HG02981 (cell line): ENCODE measurements around the gene HOXC5.

ENCODE experiments used
- ATAC-seq: cut with Tn5 transposase; IDR thresholded peaks from one replicate; pipeline ENCODE4 v1.9.1; 2021; ENCODE audit warnings: mild to moderate bottlenecking, moderate library complexity; ENCODE audit not compliant: unreplicated experiment

HOXC5 gene

GRCh38 chr12:53995378-53996239 lies 37.2 kb upstream of the HOXC5 start:
- no peak for ATAC-seq

DNA sequence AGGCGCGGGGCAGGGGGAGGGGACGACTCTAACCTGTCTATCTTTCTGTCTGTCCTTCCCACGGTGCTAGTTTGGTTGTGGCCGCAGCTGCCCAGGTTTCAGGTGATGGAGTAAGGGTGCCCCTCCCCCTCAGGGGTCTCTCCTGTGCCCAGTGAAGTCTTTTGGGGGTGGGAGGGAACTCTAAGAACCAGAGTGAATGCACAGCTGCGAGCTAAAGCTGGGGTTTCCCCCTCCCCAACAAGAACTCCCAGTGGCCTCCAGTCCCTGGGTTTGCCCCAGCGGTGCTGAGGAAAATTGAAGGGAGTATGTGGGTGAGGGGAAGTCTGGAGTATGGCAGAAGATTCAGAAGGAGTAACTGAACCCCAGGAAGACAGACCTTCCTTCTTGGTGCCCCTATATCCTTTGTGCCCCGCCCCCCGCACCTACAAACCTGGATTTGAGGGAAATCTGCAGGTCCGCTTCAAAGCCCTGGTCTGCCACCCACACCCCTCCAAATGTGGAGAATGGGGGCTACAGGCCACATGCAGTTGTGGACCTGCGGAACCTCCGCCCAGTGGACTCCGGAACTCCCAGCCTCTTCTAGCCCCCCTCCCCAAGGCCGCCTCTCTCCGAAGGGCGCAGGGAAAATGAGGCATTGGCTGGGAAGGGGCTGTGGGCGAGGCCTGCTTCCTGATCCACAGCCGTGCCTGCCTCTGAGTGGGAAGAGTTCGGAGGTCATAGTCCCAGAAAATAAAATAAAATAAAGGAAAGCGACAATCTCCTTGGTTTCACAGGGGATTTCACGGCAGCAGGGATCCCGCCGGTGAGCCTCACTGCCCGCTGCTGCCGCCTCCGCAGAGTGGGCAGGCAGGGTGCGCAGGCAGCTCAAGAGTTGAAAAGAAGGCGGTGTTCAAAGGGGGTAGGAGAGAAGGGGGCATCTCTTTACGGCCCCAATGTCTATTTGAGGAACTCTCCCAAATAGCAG lies 36.3 kb upstream of the HOXC5 start:
- no peak for ATAC-seq

GRCh38 chr12:53997204-53998109 lies 35.4 kb upstream of the HOXC5 start:
- no peak for ATAC-seq

GRCh38 chr12:53998110-53998899 lies 34.5 kb upstream of the HOXC5 start:
- ATAC-seq: no peak

GRCh38 chr12:53998900-53999236 lies 34.0 kb upstream of the HOXC5 start:
- no peak for ATAC-seq

GRCh38 chr12:53999559-54000115 lies 33.2 kb upstream of the HOXC5 start:
- ATAC-seq: no peak

GRCh38 chr12:54000116-54001114 lies 32.4 kb upstream of the HOXC5 start, which contains the start of gene HOXC9:
HOXC9 (plus strand) TSS chr12:54000161; CDS start chr12:54000189, 28 bp downstream.
- no peak for ATAC-seq

DNA sequence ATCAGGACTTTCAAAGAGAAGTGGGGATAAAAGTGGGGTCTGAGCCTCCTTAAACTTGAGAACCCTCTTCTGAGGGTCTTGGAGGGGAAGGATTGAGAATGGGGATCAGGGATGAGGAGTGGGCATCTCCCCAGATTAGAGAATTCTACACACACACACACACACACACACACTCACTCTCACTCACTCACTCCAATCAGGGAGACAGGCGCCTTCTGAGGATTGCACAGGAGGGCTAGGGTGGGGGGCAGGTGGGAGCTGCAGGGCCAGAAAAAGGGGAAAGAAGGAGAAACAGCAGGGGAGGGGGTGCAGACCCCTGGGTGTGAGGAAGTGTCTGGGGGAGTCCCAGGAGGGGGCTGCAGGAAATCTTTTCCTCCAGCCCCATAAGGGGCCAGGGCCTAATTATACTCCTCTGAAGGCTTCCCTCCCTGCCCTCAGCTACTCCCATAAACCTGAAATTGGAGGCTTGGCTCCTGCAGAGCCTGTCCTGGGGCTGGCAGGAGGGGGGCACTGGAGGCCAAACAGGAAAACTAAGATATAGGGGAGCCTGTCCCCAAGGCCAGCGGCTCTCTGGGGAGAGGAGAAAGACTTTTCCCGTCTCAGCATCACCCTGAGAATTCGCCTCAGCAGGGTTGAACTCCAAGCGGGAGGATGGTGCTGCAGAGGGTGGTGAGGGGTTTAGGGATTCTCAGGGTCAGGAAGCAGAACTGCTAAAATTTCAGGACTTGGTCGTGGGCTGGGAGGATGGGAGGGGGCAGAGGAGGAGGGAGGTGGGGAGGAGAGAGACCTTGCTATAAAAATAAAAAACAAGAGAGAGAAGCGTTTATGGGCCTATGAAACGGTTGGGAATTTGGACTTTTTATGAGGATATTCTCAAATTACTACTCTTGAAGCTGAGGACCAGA lies 31.3 kb upstream of the HOXC5 start:
- no peak for ATAC-seq

GRCh38 chr12:54002278-54002914 lies 30.5 kb upstream of the HOXC5 start:
- no peak for ATAC-seq

DNA sequence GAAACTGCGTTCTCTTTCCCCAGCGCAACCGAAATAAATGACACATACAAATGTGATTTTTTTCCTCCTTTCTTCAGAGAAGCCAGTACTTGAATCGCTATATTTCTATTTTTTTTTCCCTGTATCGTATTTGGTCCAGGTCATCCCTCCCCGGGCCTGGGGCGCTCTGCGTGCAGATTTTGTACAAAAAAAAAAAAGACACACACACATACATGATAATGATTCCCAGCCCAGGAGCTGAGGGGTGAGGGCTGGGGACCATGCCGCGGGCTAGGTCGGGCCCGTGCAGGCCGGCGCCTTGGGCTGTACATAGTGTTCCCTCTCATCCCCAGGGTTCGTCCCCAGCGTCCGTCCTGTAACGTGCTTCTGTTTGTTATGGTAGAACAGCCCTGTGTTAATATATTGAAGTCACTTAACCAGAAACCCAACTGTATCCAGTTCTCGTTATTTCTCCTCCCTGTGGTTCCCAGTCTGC lies 29.9 kb upstream of the HOXC5 start:
- no peak for ATAC-seq

DNA sequence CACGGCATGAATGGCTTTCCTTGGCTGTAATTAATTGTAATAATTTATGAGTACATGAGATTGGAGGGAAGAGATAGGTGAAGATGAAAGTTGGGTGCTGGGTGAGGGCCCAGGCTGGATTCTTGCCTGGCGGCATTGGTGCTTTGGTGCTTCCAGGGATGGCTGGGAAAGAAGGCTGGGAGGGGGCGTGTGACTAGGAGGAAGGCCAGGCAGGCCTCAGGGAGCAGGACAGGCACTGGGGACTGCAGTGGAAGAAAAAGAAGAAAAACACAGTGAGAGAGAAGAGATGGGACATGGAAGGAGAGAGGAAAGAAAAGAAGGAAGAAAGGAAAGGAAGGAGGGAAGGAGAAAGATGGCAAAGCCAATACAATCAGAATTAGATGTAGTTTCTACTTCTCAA lies 29.2 kb upstream of the HOXC5 start:
- no peak for ATAC-seq

GRCh38 chr12:54004063-54004840 lies 28.6 kb upstream of the HOXC5 start:
- no peak for ATAC-seq

DNA sequence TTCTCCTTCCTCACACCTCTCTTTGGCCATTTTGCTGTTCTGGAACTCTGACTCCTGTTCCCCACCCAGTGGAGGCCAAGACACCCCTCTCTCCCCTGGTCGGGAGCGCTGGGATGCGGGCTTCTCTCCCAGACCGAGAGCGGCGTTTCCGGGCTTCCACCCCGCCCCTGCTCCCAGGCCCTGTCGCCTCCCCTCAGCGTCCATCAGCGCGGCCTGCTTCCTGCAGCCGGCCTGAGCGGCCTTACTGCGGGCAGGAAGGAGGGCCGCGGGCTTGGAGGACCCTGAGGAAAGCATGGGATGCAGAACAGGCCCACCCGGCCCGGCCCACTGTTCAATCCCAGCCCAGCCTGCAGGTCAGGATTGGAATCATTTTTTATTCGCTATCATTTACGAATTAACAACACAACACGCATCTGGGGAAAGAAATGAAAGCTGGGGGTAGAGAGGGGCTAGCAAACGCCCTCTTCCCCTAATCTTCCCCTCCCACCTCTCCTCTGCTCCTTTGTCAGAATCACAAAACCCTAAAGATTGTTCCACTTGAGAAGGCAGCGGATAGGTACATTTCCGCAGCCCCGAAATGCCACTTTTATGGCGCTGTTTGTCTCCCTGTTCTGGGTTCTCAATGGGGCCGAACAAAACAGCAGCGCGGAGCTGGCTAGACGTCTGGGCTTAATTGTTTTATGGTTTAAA lies 27.9 kb upstream of the HOXC5 start:
- no peak for ATAC-seq

DNA sequence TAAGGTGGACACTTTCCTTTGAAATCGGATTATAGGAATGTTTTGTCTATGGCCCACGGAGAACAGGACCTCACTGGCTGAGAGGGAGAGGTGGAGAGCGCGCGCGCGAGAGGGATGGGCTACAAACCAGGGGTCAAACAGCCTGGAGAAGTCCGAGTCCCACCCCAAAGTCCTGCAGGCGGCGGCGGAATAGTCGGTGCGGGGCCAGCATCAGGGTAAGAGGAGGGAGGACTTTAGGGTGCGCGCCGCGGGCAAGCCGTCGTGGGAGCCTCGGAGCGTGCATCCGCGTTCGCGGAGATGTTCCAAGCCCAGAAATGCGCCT lies 27.4 kb upstream of the HOXC5 start:
- ATAC-seq: no peak

- peak; percentile 71 for ATAC-seq
Measured at GRCh38 chr12:54005853-54006558, 26.8 kb upstream of the HOXC5 start.
